HUES64 (cell line): Measurements from ENCODE around the gene GMPR2.

Source experiments
- H3K27ac ChIP-seq: 2 replicates; pipeline ENCODE4 v1.7.0; 2013; ENCODE audit warnings: low read depth, low read length, inconsistent platforms
- H3K27me3 ChIP-seq: 2 replicates; pipeline ENCODE4 v1.6.1; 2013; ENCODE audit warnings: mild to moderate bottlenecking, low read length; ENCODE audit not compliant: insufficient read depth
- H3K36me3 ChIP-seq: 2 replicates; pipeline ENCODE4 v1.6.1; 2013; ENCODE audit warnings: mild to moderate bottlenecking, low read length; ENCODE audit not compliant: insufficient read depth
- H3K4me1 ChIP-seq: 2 replicates; pipeline ENCODE4 v1.6.1; 2013; ENCODE audit warnings: mild to moderate bottlenecking, low read length, moderate library complexity; ENCODE audit not compliant: insufficient read depth
- H3K4me3 ChIP-seq: 2 replicates; pipeline ENCODE4 v1.5.1; 2013; ENCODE audit warnings: mild to moderate bottlenecking, low read length, moderate library complexity
- H3K9ac ChIP-seq: 2 replicates; pipeline ENCODE4 v1.6.1; 2013; ENCODE audit warnings: mild to moderate bottlenecking, low read depth, low read length
- H3K9me3 ChIP-seq: 2 replicates; pipeline ENCODE4 v1.6.1; 2013; ENCODE audit warnings: low read depth, low read length; ENCODE audit not compliant: insufficient read depth
- WGBS: fragments of 150-250, 120-280 bp; methylation state at CpG from one replicate; pipeline ENCODE4 v1.1.7; 2013; ENCODE audit warnings: missing lambda C conversion rate; 5-methylcytosine and 5-hydroxymethylcytosine counted together

The GMPR2 gene

DNA sequence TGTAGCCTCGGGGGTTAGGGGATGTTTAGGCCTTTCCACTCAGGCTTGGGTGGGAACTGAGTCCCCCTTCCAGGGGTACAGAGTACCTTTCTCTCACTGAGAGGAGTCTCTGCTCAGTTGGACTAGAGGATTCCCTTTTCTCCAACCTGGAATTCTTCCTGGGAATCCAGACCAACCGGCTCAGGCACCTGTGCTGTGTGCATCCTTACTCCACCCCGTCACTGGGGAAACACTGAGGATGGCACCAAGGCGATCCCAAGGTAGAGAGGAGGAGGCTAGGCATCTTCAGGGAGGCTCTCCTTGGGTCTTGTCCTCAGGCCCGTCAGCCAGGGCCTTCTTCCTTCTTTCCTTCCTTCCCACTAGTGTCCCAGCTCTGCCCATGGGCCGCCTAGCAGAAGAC, 31.1 kb downstream of the GMPR2 start:
- no peaks in the 10 kb centered on the region for H3K9me3 ChIP-seq
- H3K27me3 ChIP-seq: no peaks in the 10 kb centered on the region
- H3K27ac ChIP-seq: no peak overlapping the region
- H3K36me3 ChIP-seq: peaks cover 11% of the 10 kb centered on the region; the same call in 1 of the 2 replicates
- WGBS: 88% methylated on average over 6 of the region's 6 CpGs
- H3K4me3 ChIP-seq: no peak overlapping the region
- no peak overlapping the region for H3K9ac ChIP-seq
- no peaks in the 10 kb centered on the region for H3K4me1 ChIP-seq

DNA sequence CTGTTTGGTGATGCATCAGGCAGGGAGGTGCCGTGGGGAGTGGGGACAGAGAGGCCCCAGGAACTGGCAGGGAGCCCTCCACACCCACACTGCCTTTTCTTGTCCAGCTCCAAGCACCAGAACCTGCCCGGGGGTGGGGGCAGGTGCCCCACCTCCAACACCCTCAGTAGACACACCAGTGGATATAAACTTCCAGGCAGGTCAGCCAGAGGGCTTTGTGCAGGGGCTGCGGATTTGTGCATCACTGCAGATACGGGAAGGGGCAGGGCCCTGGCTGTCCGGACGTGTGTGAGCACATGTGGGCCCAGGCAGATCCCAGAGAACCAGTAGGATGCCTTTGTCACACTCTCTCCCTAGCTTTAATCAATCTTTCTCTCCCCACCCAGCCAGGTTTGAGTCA, 31.6 kb downstream of the GMPR2 start:
- Histone ChIP-seq H3K36me3 (peaks cover 11% of the 10 kb centered on the region; the same call in 1 of the 2 replicates), H3K9me3 (no peaks in the 10 kb centered on the region), H3K4me3 (no peak overlapping the region), H3K4me1 (no peaks in the 10 kb centered on the region), H3K9ac (no peak overlapping the region), H3K27me3 (no peaks in the 10 kb centered on the region), H3K27ac (no peak overlapping the region)
- 87% methylated on average over 6 of the region's 6 CpGs for WGBS

DNA sequence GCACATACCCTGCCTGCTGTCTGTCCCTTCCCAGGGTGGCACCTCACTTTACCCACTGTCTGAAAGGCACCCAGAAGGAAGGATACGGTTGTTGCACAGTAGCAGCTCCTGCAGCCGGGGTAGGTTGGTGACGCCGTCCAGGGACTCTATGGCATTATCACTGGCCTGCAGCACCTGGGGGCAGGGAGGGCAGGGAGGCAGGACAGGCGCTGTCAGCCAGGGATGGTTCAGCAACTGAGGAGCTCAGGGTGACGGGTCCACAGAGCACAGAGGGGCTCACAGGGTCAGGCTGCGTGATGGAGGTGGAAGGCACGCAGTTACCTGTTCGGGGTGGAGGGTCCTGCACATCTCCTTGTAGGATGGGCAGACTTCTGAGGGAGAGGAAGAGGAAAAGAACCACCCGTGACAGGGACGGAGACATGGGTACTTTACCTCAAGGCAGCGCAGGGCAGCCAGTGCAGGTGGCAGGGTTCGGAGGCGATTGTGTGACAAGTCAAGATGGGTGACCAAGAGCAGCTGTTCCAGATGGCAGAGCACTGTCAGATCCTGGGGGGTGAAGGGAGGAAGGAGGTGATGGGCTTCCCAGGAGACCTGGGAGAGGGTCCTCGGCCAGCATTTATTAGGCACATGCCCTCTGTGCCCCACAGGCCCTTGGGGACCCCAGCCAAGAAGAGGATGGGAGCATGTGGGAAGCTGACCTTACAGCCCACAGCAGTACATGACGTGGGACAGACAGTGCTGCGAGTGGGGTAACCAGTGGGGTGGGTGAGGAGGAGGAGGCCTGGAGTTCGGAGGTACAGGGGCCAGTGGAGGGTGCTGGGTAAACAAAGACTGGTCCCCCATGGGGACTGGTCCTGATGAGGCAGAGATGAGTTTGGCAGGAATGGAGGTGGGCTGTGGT, 33.9 kb downstream of the GMPR2 start:
- Histone ChIP-seq H3K27me3 (no peaks in the 10 kb centered on the region), H3K4me3 (no peak overlapping the region), H3K27ac (no peak overlapping the region), H3K9me3 (no peaks in the 10 kb centered on the region), H3K36me3 (peaks cover 11% of the 10 kb centered on the region; the same call in 1 of the 2 replicates), H3K9ac (no peak overlapping the region), H3K4me1 (no peaks in the 10 kb centered on the region)
- WGBS: 92% methylated on average over 18 of the region's 18 CpGs

DNA sequence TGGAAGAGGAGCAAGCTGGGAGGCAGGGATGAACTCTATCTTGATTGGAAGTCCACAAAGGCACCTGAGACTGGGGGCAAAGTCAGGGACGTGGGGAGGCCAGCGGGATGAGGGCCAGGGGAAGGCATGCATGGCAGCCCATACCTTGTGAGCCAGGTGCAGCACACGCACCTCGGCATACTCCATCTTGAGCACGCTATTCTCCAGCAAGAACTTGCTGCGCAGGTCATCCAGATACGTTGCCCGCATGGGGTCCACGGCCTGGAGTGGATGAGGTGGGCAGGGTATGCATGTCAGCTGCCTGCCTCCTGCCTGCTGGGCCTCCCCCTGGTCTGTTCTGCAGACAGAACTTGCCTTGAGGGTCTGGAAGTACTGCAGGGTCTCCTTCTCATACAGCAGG, 34.8 kb downstream of the GMPR2 start:
- WGBS: 94% methylated on average over 9 of the region's 9 CpGs
- Histone ChIP-seq H3K36me3 (peaks cover 11% of the 10 kb centered on the region; the same call in 1 of the 2 replicates), H3K9me3 (no peaks in the 10 kb centered on the region), H3K4me3 (no peak overlapping the region), H3K27ac (no peak overlapping the region), H3K9ac (no peak overlapping the region), H3K27me3 (no peaks in the 10 kb centered on the region), H3K4me1 (no peaks in the 10 kb centered on the region)

DNA sequence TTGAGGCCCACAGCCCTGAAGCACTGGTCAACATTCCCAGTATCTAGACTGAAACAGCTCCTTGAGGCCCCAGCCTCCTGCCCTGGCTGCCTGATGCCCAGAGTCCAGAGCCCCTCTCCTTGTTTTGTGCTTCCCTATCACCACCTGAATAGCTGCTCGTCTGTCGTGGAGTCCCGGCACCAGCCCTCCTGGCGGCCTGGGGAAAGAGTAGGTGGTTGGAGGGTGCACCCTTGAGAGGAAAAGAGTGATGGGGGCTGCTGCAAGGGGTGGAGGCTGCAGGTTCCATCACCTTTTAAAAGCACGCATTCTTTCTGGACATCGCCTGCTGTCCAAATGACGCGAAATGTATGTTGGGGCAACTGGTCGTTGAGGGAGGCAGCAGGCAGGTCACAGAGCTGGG, 35.5 kb downstream of the GMPR2 start:
- no peak overlapping the region for H3K27ac ChIP-seq
- no peak overlapping the region for H3K9ac ChIP-seq
- H3K9me3 ChIP-seq: no peaks in the 10 kb centered on the region
- no peaks in the 10 kb centered on the region for H3K4me1 ChIP-seq
- WGBS: 93% methylated on average over 9 of the region's 9 CpGs
- H3K36me3 ChIP-seq: peaks cover 11% of the 10 kb centered on the region; the same call in 1 of the 2 replicates
- H3K4me3 ChIP-seq: no peak overlapping the region
- no peaks in the 10 kb centered on the region for H3K27me3 ChIP-seq

DNA sequence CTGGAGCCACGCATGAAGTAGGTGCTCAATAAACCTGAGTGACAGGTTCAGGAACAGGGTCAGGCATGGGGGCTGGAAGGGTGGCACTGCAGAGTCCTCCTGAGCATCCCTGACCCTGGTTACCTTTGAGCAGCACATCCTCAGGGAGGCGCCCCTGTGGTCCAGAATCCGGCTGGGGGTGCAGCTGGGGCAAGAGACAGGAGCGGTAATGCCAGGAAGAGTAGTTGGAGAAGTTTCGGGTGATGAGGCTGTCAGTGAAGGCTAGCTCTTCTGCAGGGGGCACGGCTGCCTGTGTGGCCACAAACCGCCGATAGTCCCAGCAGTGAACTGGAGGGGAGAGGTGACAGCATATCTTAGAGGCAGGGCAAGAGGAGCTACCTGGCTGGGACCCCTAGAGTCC, 36.6 kb downstream of the GMPR2 start:
- Histone ChIP-seq H3K27ac (no peak overlapping the region), H3K4me3 (no peak overlapping the region), H3K9me3 (no peaks in the 10 kb centered on the region), H3K9ac (no peak overlapping the region), H3K36me3 (peaks cover 11% of the 10 kb centered on the region; the same call in 1 of the 2 replicates), H3K4me1 (no peaks in the 10 kb centered on the region), H3K27me3 (no peaks in the 10 kb centered on the region)
- 95% methylated on average over 8 of the region's 8 CpGs for WGBS

DNA sequence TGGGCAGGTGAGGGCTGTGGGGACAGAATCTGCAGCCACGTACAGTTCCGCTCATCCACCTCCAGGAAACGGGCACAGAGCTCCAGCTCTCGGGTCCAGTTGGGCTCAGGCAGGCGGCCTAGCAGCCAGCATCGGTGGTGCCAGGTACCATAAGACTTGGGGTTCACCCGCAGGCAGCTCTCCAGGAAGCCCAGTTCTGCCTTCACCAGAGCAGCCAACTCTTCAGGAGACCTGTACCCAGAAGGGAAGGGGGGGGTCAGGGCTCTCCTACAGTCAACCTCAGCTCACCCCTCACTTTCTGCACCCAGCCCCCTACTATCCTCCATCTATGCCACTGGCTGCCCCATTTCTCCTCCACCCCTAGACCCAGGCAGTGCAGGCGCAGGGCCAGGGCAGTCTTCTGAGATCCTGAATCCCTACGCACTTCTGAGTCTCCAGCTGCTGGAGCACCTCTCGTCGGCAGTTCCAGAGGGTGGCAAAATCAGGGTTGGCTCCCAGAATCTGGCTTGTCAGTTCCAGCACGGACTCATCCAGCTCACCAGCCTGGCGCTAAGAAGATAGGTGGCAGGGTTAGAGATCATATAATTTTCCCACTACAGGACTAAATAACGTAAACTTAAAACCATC, 37.3 kb downstream of the GMPR2 start:
- Histone ChIP-seq H3K9me3 (no peaks in the 10 kb centered on the region), H3K4me3 (no peak overlapping the region; the same call in 1 of the 2 replicates), H3K27ac (no peak overlapping the region), H3K27me3 (no peaks in the 10 kb centered on the region), H3K4me1 (no peaks in the 10 kb centered on the region), H3K9ac (no peak overlapping the region), H3K36me3 (peaks cover 11% of the 10 kb centered on the region; the same call in 1 of the 2 replicates)
- WGBS: 94% methylated on average over 14 of the region's 14 CpGs

DNA sequence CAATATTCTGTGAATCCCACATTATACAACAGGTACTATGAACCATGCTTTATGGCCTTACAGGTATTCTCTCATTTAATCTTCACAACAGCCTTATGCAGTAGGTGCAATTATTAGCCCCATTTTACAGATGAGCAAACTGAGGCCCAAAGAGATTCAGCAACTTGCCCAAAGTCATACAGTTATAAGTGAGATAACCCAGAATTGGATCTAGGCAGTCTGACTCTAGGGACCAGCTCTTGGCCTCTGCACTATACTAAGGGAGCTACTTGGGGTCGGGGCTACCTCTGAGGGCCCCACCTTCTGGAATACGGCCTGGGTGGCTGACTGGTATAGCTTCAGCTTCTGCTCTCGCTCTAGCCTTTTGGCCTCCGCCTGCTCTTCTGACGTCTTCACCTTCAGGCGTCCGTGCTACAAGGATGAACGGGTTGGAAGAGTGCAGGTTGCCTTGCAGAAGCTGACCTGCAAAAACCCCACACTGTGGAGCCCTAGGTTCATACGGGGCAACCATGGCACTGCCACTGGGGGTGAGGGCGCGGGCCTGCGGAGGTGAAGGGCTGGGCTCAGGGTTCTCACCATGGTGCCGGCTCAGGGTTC, 37.9 kb downstream of the GMPR2 start:
- H3K27me3 ChIP-seq: no peaks in the 10 kb centered on the region
- WGBS: 26% methylated on average over 13 of the region's 13 CpGs
- 0 out of 2 replicates have a peak overlapping the region, but pooled peaks have one; percentile 94 for H3K9ac ChIP-seq
- H3K4me1 ChIP-seq: no peaks in the 10 kb centered on the region
- H3K9me3 ChIP-seq: no peaks in the 10 kb centered on the region
- H3K27ac ChIP-seq: peak overlapping the region; percentile 94
- peak overlapping the region; percentile 77 for H3K4me3 ChIP-seq
- H3K36me3 ChIP-seq: peaks cover 11% of the 10 kb centered on the region; the same call in 1 of the 2 replicates

DNA sequence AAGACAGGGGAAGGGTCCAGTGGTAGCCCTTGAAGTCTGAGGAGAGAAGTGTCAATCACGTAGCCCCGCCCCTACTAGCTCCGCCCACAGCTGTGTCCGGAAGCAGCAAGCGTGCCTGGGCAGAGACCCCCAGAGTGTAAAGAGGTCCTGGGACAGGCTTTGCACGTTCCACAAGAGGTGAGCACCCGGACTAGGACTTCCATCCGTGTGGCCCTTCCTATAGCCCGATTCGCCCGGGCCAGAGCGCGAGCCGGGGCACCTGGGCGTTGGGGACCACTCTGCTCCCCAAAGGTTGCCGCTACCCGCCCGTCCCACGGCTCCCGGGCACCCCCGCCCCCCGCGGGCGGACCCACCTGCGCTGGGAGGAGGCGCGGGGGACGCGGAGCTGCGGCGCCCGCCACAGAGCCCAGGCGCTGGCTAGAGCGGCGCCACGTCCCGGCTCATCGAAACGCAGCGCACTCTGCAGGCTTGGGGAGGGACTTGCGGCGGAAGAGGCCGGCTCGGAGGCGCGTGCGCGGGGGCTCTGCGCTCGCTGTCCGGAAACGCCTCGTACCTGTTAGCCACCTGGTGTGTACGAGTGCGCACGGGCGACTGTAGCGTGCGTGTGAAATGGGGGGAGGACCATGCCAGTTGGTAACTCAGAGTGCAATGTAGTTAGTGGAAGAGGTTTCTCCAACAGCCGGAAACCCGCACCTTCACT, 38.6 kb downstream of the GMPR2 start, which contains the start of gene RABGGTA:
Gene RABGGTA, minus strand, starts transcription at position 464 of the 700 bp plus-strand sequence. CDS start 482 bp downstream, outside the sequence.
- H3K9ac ChIP-seq: peak within 1 kb of the TSS; percentile 94
- WGBS: 1% methylated on average over 61 of the region's 61 CpGs
- H3K4me1 ChIP-seq: no peaks in the 10 kb centered on the region
- H3K36me3 ChIP-seq: peaks cover 11% of the 10 kb centered on the region; the same call in 1 of the 2 replicates
- H3K27ac ChIP-seq: peak within 1 kb of the TSS; percentile 94
- no peaks in the 10 kb centered on the region for H3K27me3 ChIP-seq
- H3K9me3 ChIP-seq: no peaks in the 10 kb centered on the region
- peak within 1 kb of the TSS; percentile 77 for H3K4me3 ChIP-seq

DNA sequence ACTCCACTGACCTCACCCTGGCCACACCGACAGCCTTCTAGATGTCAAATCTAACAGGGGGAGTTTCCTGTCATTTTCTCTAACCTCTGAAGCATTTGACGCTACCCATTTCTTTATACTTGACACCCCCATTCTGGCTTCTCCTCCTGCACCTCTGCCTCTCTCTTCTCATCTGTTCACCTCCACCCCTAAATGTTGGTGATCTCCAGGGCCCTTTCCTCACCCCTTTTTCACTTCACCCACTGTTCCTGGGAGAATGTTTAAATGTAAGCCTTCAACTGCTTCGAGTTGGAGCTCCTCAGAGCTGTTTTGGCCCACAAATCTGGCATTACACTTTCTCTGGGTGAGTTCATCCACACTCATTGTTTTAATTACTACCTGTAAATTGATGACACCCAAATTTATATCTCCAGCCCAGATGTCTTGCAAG, 39.1 kb downstream of the GMPR2 start:
- Histone ChIP-seq H3K27ac (no peak overlapping the region), H3K27me3 (no peaks in the 10 kb centered on the region), H3K4me1 (no peaks in the 10 kb centered on the region), H3K36me3 (peaks cover 6% of the 10 kb centered on the region; the same call in 1 of the 2 replicates), H3K9me3 (no peaks in the 10 kb centered on the region), H3K4me3 (peak overlapping the region; percentile 77), H3K9ac (peak overlapping the region; percentile 11; the same call in 1 of the 2 replicates)
- WGBS: 19% methylated on average over 3 of the region's 3 CpGs
